Activated naive CD4-positive, alpha-beta T cell (primary cell): ENCODE results near the gene TPX2.
"Not testable (repeated sequence)": the region's sequence is repeated elsewhere in the genome, so short reads cannot be mapped to it uniquely, and the experiment has no call there.

Source experiments
- DNase-seq, 4 experiments: peaks; one replicate each; lab custom pipeline; 2025; lab: John Stamatoyannopoulos, UW

TPX2 gene

GRCh38 chr20:31815408-31816188 lies 76.5 kb downstream of the TPX2 start:
- DNase-seq = no peak

- no peak for DNase-seq
These were observed 77.1 kb downstream of the TPX2 start for GRCh38 chr20:31816221-31816620.

- no peak for DNase-seq
These were observed 78.4 kb downstream of the TPX2 start for GRCh38 chr20:31817461-31817860.

DNA sequence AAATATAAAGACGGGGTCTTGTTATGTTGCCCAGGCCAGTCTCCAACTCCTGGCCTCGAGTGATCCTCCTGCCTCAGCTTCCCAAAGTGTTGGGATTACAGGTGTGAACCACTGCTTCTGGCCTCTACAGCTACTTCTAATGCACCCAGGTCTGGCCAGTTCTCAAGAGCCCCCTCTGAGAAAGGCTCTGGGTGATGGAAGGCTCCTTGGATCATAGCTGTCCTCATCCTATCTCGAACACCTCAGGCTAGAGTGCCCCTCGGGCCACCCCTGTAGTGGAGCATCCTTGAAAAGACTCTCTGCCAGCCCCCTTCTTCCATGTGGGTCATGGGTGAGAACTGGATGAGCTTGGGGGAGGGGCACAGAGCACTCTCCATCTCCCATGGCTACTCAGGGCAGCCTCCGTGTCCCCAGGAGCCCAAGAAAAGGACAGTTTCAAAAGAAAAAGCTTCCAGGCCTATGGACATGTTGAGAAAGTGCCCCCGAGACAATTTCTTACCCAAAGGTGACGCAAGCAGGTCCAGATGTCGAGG lies 79.4 kb downstream of the TPX2 start:
- no peak for DNase-seq

- DNase-seq = no peak
These were observed 80.1 kb downstream of the TPX2 start, which contains the start of gene MYLK2 for GRCh38 chr20:31819083-31819784. TSS of gene MYLK2 (plus strand) at chr20:31819356. CDS start at chr20:31819581, 225 bp downstream.

DNA sequence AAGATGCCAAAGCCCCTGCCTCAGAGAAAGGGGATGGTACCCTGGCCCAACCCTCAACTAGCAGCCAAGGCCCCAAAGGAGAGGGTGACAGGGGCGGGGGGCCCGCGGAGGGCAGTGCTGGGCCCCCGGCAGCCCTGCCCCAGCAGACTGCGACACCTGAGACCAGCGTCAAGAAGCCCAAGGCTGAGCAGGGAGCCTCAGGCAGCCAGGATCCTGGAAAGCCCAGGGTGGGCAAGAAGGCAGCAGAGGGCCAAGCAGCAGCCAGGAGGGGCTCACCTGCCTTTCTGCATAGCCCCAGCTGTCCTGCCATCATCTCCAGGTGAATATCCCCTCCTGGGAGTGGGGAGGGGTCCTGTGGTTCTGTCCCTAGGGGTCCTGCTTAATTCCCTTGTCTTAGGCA lies 81.1 kb downstream of the TPX2 start:
- DNase-seq = no peak

GRCh38 chr20:31821427-31821826 lies 82.3 kb downstream of the TPX2 start:
- DNase-seq = no peak

- DNase-seq = peak; percentile 36 to 73 (median 64)
These were observed 83.6 kb downstream of the TPX2 start for GRCh38 chr20:31822421-31823330.

GRCh38 chr20:31823360-31824124 lies 84.5 kb downstream of the TPX2 start:
- DNase-seq = no peak

GRCh38 chr20:31824125-31824485 lies 85.0 kb downstream of the TPX2 start:
- no peak for DNase-seq

GRCh38 chr20:31824554-31825313 lies 85.6 kb downstream of the TPX2 start:
- no peak for DNase-seq

DNA sequence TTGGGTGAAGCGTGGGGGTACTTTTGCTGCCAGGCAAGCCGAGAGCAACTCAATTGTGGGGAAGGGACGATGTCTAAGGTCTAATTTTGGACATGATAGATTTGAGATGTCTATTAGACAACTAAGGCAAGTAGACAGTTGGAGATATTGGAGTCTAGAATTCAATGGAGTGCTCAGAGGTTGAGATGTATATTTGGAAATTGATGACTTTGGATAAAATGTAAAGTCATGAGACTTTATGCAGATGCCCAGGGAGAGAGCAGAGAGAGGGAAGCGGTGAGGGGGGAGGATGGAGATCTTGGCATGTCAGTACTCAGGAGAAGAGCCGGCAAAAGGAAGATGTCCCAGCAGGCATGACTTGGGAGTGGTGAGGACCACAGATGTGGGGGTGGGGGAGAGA lies 87.0 kb downstream of the TPX2 start:
- no peak for DNase-seq

GRCh38 chr20:31827059-31827458 lies 88.0 kb downstream of the TPX2 start:
- no peak for DNase-seq

- not testable (repeated sequence) for DNase-seq
These were observed 88.9 kb downstream of the TPX2 start for GRCh38 chr20:31828016-31828415.

DNA sequence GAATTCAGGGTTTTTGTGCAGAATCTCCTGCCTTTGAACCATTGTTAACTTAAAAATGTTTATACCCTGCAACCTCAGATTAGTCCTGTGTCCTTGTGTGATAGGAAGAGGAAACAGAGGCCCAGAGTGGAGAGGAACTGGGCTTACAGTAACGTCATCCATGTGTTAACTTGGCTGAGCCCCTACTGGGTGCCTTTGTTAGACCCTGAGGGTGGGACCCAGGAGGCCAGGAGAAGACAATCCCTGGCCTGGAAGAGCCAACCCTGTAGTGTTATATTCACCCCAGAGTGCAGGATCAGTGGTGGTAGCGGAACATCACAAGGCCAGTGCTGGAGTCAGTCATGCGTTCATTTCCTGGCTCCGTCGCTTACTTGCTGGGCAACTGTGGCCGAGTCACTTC lies 90.6 kb downstream of the TPX2 start:
- no peak for DNase-seq

- DNase-seq = no peak
These were observed 91.4 kb downstream of the TPX2 start for GRCh38 chr20:31830406-31830981.

DNA sequence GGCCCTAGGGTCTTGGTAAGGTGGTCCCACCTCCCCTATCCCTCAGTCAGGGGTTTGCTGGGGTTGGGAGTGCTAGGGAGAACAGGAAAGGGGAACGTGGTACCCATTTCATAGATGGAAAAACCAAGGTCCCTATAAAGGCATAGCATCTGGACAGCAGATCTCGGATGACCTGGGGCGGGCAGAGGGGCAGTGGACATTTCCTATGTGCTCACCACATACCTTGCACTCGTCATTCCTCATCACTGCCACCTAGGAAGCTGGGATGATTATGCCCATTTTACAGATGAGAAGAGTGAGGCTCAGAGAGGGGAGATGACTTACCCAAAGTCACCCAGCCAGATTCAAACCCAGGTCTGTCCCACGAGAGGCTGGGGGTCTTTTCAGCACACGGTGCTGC lies 92.1 kb downstream of the TPX2 start:
- no peak for DNase-seq

DNA sequence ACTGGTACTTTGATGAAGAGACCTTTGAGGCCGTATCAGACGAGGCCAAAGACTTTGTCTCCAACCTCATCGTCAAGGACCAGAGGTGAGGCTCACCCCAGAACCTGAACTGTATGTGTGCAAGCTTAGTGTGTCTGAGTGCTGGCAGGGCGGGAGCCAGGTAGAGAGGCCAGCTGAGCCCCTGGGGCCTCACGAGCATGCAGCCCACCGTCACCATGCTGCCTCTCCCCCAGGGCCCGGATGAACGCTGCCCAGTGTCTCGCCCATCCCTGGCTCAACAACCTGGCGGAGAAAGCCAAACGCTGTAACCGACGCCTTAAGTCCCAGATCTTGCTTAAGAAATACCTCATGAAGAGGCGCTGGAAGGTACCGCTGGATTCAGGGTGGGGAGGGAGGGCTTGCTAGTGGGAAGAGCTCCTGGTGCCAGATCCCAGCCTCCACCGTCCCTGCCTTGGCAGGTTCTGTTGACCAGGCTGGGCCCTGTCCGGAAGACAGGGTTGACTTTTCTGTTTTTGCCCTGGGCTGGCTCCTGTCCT lies 92.7 kb downstream of the TPX2 start:
- DNase-seq = no peak

DNA sequence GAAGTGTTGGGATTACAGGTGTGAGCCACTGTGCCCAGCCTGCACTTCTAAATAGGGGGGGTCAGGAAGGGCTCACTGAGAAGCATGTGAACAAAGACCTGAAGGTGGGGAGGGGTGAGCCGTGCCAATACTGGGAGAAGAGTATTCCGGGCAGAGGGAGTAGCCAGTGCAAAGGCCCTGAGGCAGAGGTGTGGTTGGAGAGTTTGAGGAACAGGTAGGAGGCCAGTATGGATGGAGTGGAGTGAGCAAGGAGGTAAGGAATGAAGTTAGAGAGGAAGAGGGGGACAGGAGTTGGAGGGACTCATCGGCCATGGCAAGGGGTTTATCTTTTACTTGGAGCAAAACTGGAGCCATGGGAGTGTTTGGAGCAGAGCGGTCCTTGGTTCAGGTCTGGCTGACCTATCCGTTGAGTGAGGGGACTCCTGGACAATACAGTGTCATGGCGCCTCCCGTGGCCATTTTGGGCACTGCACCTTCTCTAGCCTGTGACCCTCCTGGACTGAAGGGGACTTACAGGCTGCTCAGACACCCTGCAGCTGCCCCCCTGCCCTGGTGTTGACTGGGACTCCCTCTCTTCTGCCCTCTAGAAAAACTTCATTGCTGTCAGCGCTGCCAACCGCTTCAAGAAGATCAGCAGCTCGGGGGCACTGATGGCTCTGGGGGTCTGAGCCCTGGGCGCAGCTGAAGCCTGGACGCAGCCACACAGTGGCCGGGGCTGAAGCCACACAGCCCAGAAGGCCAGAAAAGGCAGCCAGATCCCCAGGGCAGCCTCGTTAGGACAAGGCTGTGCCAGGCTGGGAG lies 94.2 kb downstream of the TPX2 start:
- peak; percentile 21 to 49 (median 34) for DNase-seq
